RWPE2 (cell line): ENCODE data around the gene PAFAH1B2.

Source experiments
- ATAC-seq: fragments of 200-7000 bp; cut with Tn5 transposase; 3 replicates; pipeline ENCODE4 v1.9.1; 2021; ENCODE audit warnings: low read depth
- DNase-seq: peaks from one replicate; pipeline ENCODE4 v3.0.0-alpha.2; 2020; ENCODE audit warnings: low spot score
- H3K27ac ChIP-seq: fragments of 450-650 bp; 2 replicates; pipeline ENCODE4 v1.5.1; 2017; ENCODE audit warnings: mild to moderate bottlenecking; ENCODE audit not compliant: poor library complexity, severe bottlenecking
- H3K27me3 ChIP-seq: fragments of 250-450 bp; sonication (Bioruptor Pico); 2 replicates; pipeline ENCODE4 v1.5.1; 2021; ENCODE audit warnings: mild to moderate bottlenecking, moderate library complexity; ENCODE audit not compliant: insufficient read depth, poor library complexity, severe bottlenecking
- H3K36me3 ChIP-seq: fragments of 250-450 bp; sonication (Bioruptor Pico); 2 replicates; pipeline ENCODE4 v1.5.1; 2020; ENCODE audit warnings: low read depth, mild to moderate bottlenecking, moderate library complexity
- H3K4me1 ChIP-seq: fragments of 250-450 bp; sonication (Bioruptor Pico); 2 replicates; pipeline ENCODE4 v1.5.1; 2021; ENCODE audit warnings: mild to moderate bottlenecking, moderate library complexity; ENCODE audit not compliant: insufficient read depth, poor library complexity, severe bottlenecking
- H3K4me3 ChIP-seq: fragments of 250-450 bp; sonication (Bioruptor Pico); 2 replicates; pipeline ENCODE4 v1.5.1; 2021; ENCODE audit warnings: mild to moderate bottlenecking, moderate library complexity; ENCODE audit not compliant: severe bottlenecking
- H3K9me3 ChIP-seq: fragments of 250-450 bp; sonication (Bioruptor Pico); 2 replicates; pipeline ENCODE4 v1.5.1; 2021; ENCODE audit warnings: mild to moderate bottlenecking, moderate library complexity; ENCODE audit not compliant: severe bottlenecking
- CTCF ChIP-seq: fragments of 450-650 bp; IDR thresholded peaks from one replicate; pipeline ENCODE4 v1.5.1; 2017; ENCODE audit warnings: mild to moderate bottlenecking, moderate library complexity; ENCODE audit not compliant: poor library complexity, severe bottlenecking

PAFAH1B2 gene

GRCh38 chr11:117221775-117222517 is 77.9 kb downstream of the PAFAH1B2 start:
- peak overlapping the region; percentile 19 for H3K27ac ChIP-seq
- H3K36me3 ChIP-seq: peaks cover 54% of the 10 kb centered on the region
- no peak for TF ChIP-seq CTCF
- DNase-seq (peak; percentile 27), ATAC-seq (peak; percentile 59)
- no peaks in the 10 kb centered on the region for H3K4me1 ChIP-seq
- H3K9me3 ChIP-seq: no peaks in the 10 kb centered on the region
- no peak overlapping the region for H3K4me3 ChIP-seq
- no peaks in the 10 kb centered on the region for H3K27me3 ChIP-seq

GRCh38 chr11:117222991-117223740 is 79.1 kb downstream of the PAFAH1B2 start:
- no peaks in the 10 kb centered on the region for H3K4me1 ChIP-seq
- no peak for TF ChIP-seq CTCF
- H3K27ac ChIP-seq: no peak overlapping the region
- no peaks in the 10 kb centered on the region for H3K27me3 ChIP-seq
- DNase-seq (peak; percentile 12), ATAC-seq (no peak)
- H3K36me3 ChIP-seq: peaks cover 63% of the 10 kb centered on the region
- no peak overlapping the region for H3K4me3 ChIP-seq
- H3K9me3 ChIP-seq: no peaks in the 10 kb centered on the region

- Histone ChIP-seq H3K4me3 (no peak overlapping the region), H3K36me3 (peaks cover 57% of the 10 kb centered on the region), H3K4me1 (no peaks in the 10 kb centered on the region), H3K27ac (no peak overlapping the region), H3K27me3 (no peaks in the 10 kb centered on the region), H3K9me3 (no peaks in the 10 kb centered on the region)
- DNase-seq: peak; percentile 24
- ATAC-seq: no peak
- TF ChIP-seq CTCF: no peak
These were observed 79.9 kb downstream of the PAFAH1B2 start for GRCh38 chr11:117223741-117224689.

GRCh38 chr11:117225553-117226170 is 81.6 kb downstream of the PAFAH1B2 start:
- Histone ChIP-seq H3K4me3 (no peak overlapping the region), H3K27me3 (no peaks in the 10 kb centered on the region), H3K9me3 (no peaks in the 10 kb centered on the region), H3K36me3 (peaks cover 65% of the 10 kb centered on the region), H3K4me1 (no peaks in the 10 kb centered on the region), H3K27ac (no peak overlapping the region)
- ATAC-seq (no peak), DNase-seq (peak; percentile 32)
- no peak for TF ChIP-seq CTCF
